HEK293 (cell line): Measurements from ENCODE around the gene MRRF.

ENCODE experiments used
- CTCF ChIA-PET: fragments of 350-600 bp; formaldehyde crosslinking; extraction: SDS; loops from one replicate; lab custom pipeline; 2021; ENCODE audit warnings: antibody characterized with exemption; lab: Yijun Ruan, JAX
- POLR2A ChIA-PET: fragments of 300-600 bp; formaldehyde crosslinking; extraction: SDS; loops from one replicate; lab custom pipeline; 2020; ENCODE audit warnings: antibody characterized with exemption, inconsistent platforms; lab: Yijun Ruan, JAX
- H3K27ac ChIP-seq: fragments of 200-500 bp; sonication (Bioruptor generic); 2 replicates; pipeline ENCODE4 v1.5.1; 2014; ENCODE audit warnings: low read depth, low read length, control low read depth, inconsistent platforms; ENCODE audit errors: extremely low read depth
- H3K36me3 ChIP-seq, 2 experiments: fragments of 200-500 bp in 1 of 2; sonication (Bioruptor generic) in 1 of 2; 1 replicate in 1 of 2; 2 replicates in 1 of 2; pipeline ENCODE4 v1.5.1; 2014 to 2017; ENCODE audit warnings: inconsistent platforms in 2 of 2, low read length in 2 of 2; ENCODE audit not compliant: control insufficient read depth in 2 of 2, insufficient read depth in 1 of 2
- H3K4me1 ChIP-seq: fragments of 200-500 bp; sonication (Bioruptor generic); 2 replicates; pipeline ENCODE4 v1.5.1; 2014; ENCODE audit warnings: mild to moderate bottlenecking, low read length, inconsistent platforms; ENCODE audit not compliant: control insufficient read depth, insufficient read depth
- H3K4me3 ChIP-seq: 2 replicates; pipeline ENCODE4 v1.5.1; 2011; ENCODE audit warnings: low read depth, mild to moderate bottlenecking, control low read depth, low read length, moderate library complexity
- H3K9me3 ChIP-seq: fragments of 200-500 bp; sonication (Bioruptor generic); 2 replicates; pipeline ENCODE4 v1.5.1; 2014; ENCODE audit warnings: low read depth, low read length, inconsistent platforms; ENCODE audit not compliant: control insufficient read depth, insufficient read depth
- MZF1 ChIP-seq: fragments of 450-650 bp; formaldehyde crosslinking; IDR thresholded peaks from 2 replicates; pipeline ENCODE4 v1.5.1; 2017; ENCODE audit warnings: missing biosample characterization, missing genetic modification characterization, borderline replicate concordance
- PRDM1 ChIP-seq: fragments of 450-650 bp; formaldehyde crosslinking; IDR thresholded peaks from 2 replicates; pipeline ENCODE4; 2016; ENCODE audit warnings: missing biosample characterization, missing genetic modification characterization
- PRDM10 ChIP-seq: fragments of 450-650 bp; formaldehyde crosslinking; IDR thresholded peaks from 2 replicates; pipeline ENCODE4 v1.5.1; 2016; ENCODE audit warnings: missing biosample characterization, missing genetic modification characterization
- PRDM4 ChIP-seq: fragments of 450-650 bp; formaldehyde crosslinking; IDR thresholded peaks from 2 replicates; pipeline ENCODE4 v1.5.1; 2017; ENCODE audit warnings: missing biosample characterization, missing genetic modification characterization
- YY2 ChIP-seq: fragments of 450-650 bp; formaldehyde crosslinking; IDR thresholded peaks from 2 replicates; pipeline ENCODE4 v1.5.1; 2016; ENCODE audit warnings: missing biosample characterization, missing genetic modification characterization
- ZFP41 ChIP-seq: fragments of 450-650 bp; formaldehyde crosslinking; IDR thresholded peaks from 2 replicates; pipeline ENCODE4 v1.5.1; 2016; ENCODE audit warnings: missing biosample characterization, missing genetic modification characterization, borderline replicate concordance
- ZIC2 ChIP-seq: fragments of 450-650 bp; formaldehyde crosslinking; IDR thresholded peaks from 2 replicates; pipeline ENCODE4 v1.5.1; 2016; ENCODE audit warnings: missing biosample characterization, missing genetic modification characterization
- ZNF10 ChIP-seq: fragments of 450-650 bp; formaldehyde crosslinking; IDR thresholded peaks from 2 replicates; pipeline ENCODE4 v1.5.1; 2017; ENCODE audit warnings: missing biosample characterization, missing genetic modification characterization
- ZNF133 ChIP-seq: fragments of 450-650 bp; formaldehyde crosslinking; IDR thresholded peaks from 2 replicates; pipeline ENCODE4 v1.5.1; 2016; ENCODE audit warnings: missing biosample characterization, missing genetic modification characterization
- ZNF184 ChIP-seq: fragments of 450-650 bp; IDR thresholded peaks from 2 replicates; pipeline ENCODE4 v1.5.1; 2018; ENCODE audit warnings: missing biosample characterization, mild to moderate bottlenecking, missing genetic modification characterization
- ZNF248 ChIP-seq: fragments of 450-650 bp; formaldehyde crosslinking; IDR thresholded peaks from 2 replicates; pipeline ENCODE4 v1.5.1; 2017; ENCODE audit warnings: missing biosample characterization, missing genetic modification characterization
- ZNF354C ChIP-seq: fragments of 450-650 bp; formaldehyde crosslinking; IDR thresholded peaks from 2 replicates; pipeline ENCODE4 v1.5.1; 2016; ENCODE audit warnings: missing biosample characterization, missing genetic modification characterization, low read depth, borderline replicate concordance
- ZNF416 ChIP-seq: fragments of 450-650 bp; formaldehyde crosslinking; IDR thresholded peaks from 2 replicates; pipeline ENCODE4 v1.5.1; 2016; ENCODE audit warnings: missing biosample characterization, missing genetic modification characterization
- ZNF501 ChIP-seq: fragments of 450-650 bp; formaldehyde crosslinking; IDR thresholded peaks from 2 replicates; pipeline ENCODE4 v1.5.1; 2016; ENCODE audit warnings: missing biosample characterization, missing genetic modification characterization
- ZNF530 ChIP-seq: fragments of 450-650 bp; formaldehyde crosslinking; IDR thresholded peaks from 2 replicates; pipeline ENCODE4 v1.5.1; 2016; ENCODE audit warnings: low read depth, missing biosample characterization, missing genetic modification characterization
- ZNF621 ChIP-seq: fragments of 450-650 bp; formaldehyde crosslinking; IDR thresholded peaks from 2 replicates; pipeline ENCODE4 v1.5.1; 2017; ENCODE audit warnings: missing biosample characterization, missing genetic modification characterization
- ZNF645 ChIP-seq: fragments of 450-650 bp; formaldehyde crosslinking; IDR thresholded peaks from 2 replicates; pipeline ENCODE4; 2016; ENCODE audit warnings: missing biosample characterization, missing genetic modification characterization
- ZSCAN23 ChIP-seq: fragments of 450-650 bp; formaldehyde crosslinking; IDR thresholded peaks from 2 replicates; pipeline ENCODE4 v1.5.1; 2016; ENCODE audit warnings: missing biosample characterization, missing genetic modification characterization
- ZSCAN5A ChIP-seq: fragments of 450-650 bp; formaldehyde crosslinking; IDR thresholded peaks from 2 replicates; pipeline ENCODE4 v1.5.1; 2016; ENCODE audit warnings: missing biosample characterization, missing genetic modification characterization
- TF ChIP-seq, protein P1 (sequence below): fragments of 450-650 bp; formaldehyde crosslinking; conservative IDR thresholded peaks from 2 replicates; pipeline ENCODE4 v1.5.1; 2016; ENCODE audit warnings: low read depth, missing biosample characterization, missing genetic modification characterization
- TF ChIP-seq, protein P2 (sequence below): fragments of 450-650 bp; formaldehyde crosslinking; IDR thresholded peaks from 2 replicates; pipeline ENCODE4 v1.5.1; 2016; ENCODE audit warnings: missing biosample characterization, missing genetic modification characterization

MRRF gene

GRCh38 chr9:122252796-122253195, 11.9 kb upstream of the MRRF start (continued):
- no peak for TF ChIP-seq PRDM10
- TF ChIP-seq ZNF645, result no peak
- no peak for TF ChIP-seq ZSCAN5A (tag by site-specific recombination)
- no peak for TF ChIP-seq ZIC2 (tag by site-specific recombination)
- no peak for TF ChIP-seq MZF1 (tag by site-specific recombination)
- TF ChIP-seq PRDM4, result no peak

- H3K4me1 ChIP-seq, result no peaks in the 10 kb centered on the region
- POLR2A ChIA-PET, result no interaction called here
- peaks cover 20 to 70% of the 10 kb centered on the region in 2 experiments; a peak in 2 of 3 replicates for H3K36me3 ChIP-seq
- CTCF ChIA-PET, result interaction anchor here (1.1 to 2.0 kb wide), 2 partner anchors 10 to 130 kb away, joined by 4 to 8 read pairs; partner anchors contain the start of genes MRRF and RBM18
- H3K4me3 ChIP-seq, result no peak overlapping the region
- no peaks in the 10 kb centered on the region for H3K9me3 ChIP-seq
- H3K27ac ChIP-seq, result no peak overlapping the region
- no peak for TF ChIP-seq ZNF501 (tag by site-specific recombination)
- TF ChIP-seq ZNF645, result no peak
- TF ChIP-seq ZFP41 (tag by site-specific recombination), result no peak
- TF ChIP-seq, protein P1, sequence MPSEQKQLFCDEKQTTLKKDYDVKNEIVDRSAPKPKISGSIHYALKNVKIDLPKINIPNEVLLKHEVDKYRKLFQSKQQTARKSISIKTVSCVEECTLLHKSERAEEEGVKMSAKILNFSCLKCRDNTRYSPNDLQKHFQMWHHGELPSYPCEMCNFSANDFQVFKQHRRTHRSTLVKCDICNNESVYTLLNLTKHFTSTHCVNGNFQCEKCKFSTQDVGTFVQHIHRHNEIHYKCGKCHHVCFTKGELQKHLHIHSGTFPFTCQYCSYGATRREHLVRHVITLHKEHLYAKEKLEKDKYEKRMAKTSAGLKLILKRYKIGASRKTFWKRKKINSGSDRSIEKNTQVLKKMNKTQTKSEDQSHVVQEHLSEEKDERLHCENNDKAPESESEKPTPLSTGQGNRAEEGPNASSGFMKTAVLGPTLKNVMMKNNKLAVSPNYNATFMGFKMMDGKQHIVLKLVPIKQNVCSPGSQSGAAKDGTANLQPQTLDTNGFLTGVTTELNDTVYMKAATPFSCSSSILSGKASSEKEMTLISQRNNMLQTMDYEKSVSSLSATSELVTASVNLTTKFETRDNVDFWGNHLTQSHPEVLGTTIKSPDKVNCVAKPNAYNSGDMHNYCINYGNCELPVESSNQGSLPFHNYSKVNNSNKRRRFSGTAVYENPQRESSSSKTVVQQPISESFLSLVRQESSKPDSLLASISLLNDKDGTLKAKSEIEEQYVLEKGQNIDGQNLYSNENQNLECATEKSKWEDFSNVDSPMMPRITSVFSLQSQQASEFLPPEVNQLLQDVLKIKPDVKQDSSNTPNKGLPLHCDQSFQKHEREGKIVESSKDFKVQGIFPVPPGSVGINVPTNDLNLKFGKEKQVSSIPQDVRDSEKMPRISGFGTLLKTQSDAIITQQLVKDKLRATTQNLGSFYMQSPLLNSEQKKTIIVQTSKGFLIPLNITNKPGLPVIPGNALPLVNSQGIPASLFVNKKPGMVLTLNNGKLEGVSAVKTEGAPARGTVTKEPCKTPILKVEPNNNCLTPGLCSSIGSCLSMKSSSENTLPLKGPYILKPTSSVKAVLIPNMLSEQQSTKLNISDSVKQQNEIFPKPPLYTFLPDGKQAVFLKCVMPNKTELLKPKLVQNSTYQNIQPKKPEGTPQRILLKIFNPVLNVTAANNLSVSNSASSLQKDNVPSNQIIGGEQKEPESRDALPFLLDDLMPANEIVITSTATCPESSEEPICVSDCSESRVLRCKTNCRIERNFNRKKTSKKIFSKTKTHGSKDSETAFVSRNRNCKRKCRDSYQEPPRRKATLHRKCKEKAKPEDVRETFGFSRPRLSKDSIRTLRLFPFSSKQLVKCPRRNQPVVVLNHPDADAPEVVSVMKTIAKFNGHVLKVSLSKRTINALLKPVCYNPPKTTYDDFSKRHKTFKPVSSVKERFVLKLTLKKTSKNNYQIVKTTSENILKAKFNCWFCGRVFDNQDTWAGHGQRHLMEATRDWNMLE, result no peak
- TF ChIP-seq, protein P2, sequence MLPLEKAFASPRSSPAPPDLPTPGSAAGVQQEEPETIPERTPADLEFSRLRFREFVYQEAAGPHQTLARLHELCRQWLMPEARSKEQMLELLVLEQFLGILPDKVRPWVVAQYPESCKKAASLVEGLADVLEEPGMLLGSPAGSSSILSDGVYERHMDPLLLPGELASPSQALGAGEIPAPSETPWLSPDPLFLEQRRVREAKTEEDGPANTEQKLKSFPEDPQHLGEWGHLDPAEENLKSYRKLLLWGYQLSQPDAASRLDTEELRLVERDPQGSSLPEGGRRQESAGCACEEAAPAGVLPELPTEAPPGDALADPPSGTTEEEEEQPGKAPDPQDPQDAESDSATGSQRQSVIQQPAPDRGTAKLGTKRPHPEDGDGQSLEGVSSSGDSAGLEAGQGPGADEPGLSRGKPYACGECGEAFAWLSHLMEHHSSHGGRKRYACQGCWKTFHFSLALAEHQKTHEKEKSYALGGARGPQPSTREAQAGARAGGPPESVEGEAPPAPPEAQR (tag by site-specific recombination), result no peak
- TF ChIP-seq YY2, result no peak
- TF ChIP-seq ZNF133 (tag by site-specific recombination), result no peak
- no peak for TF ChIP-seq ZNF416 (tag by site-specific recombination)
- no peak for TF ChIP-seq ZNF354C (tag by site-specific recombination)
- TF ChIP-seq ZNF184 (tag by site-specific recombination), result no peak
- no peak for TF ChIP-seq ZNF10 (tag by site-specific recombination)
- no peak for TF ChIP-seq ZNF530 (tag by site-specific recombination)
- no peak for TF ChIP-seq ZNF621 (tag by site-specific recombination)
- no peak for TF ChIP-seq ZNF248
- TF ChIP-seq ZSCAN23, result no peak
- no peak for TF ChIP-seq PRDM1 (tag by site-specific recombination)
Measured at GRCh38 chr9:122254761-122255160, 9.9 kb upstream of the MRRF start.
